ENCODE data around the gene COL8A1. TPM values are rescaled to one million over a fixed set of nuclear protein-coding genes. Genes with fewer than 3 reads are reported as not detected.
A peak's percentile ranks its signal among the peaks of the same experiment; 100 is the strongest.

COL8A1 gene
- polyA plus RNA-seq, 3 donors, result not detected

- Mint-ChIP-seq H3K36me3 (no peaks in the 10 kb centered on the region), H3K27me3 (ENCODE audit: low read depth in 3 of 3) (peaks cover 0 to 2% (median 1%) of the 10 kb centered on the region in 3 donors), H3K4me1 (no peaks in the 10 kb centered on the region), H3K4me3 (no peak overlapping the region), H3K27ac (no peak overlapping the region), H3K9me3 (peaks cover 0 to 5% (median 0%) of the 10 kb centered on the region in 7 donors)
- no peaks in the 10 kb centered on the region for H3K27me3 ChIP-seq (ENCODE audit: control insufficient read depth in 2 of 2, insufficient read depth in 2 of 2, low read length in 2 of 2)
- no peaks in the 10 kb centered on the region for H3K36me3 ChIP-seq (replicated peaks in 1 of 2; ENCODE audit: control insufficient read depth in 1 of 2, insufficient read depth in 2 of 2, low read length in 2 of 2)
- no peaks in the 10 kb centered on the region for H3K79me2 ChIP-seq (ENCODE audit: insufficient read depth, low read length)
- no peak for TF ChIP-seq CTCF (IDR thresholded peaks at IDR 0.05)
- intact Hi-C loops (cut with micrococcal nuclease), result no loop called here
- WGBS (ENCODE audit: insufficient coverage), result no CpG with 5 or more reads among the region's 2 CpGs
- H2AFZ ChIP-seq (ENCODE audit: insufficient read depth, low read depth, low read length, poor library complexity, severe bottlenecking), result no peak overlapping the region
- no peaks in the 10 kb centered on the region for H3K4me1 ChIP-seq (ENCODE audit: control insufficient read depth in 1 of 2, insufficient read depth in 2 of 2, low read length in 2 of 2)
- no peak for DNase-seq
- H3K9me3 ChIP-seq (replicated peaks in 1 of 2; ENCODE audit: control insufficient read depth in 1 of 2, insufficient read depth in 1 of 2, low read length in 2 of 2), result no peaks in the 10 kb centered on the region
- H4K20me1 ChIP-seq (ENCODE audit: insufficient read depth, low read length), result no peaks in the 10 kb centered on the region
- no peak overlapping the region for H3K27ac ChIP-seq (ENCODE audit: low read depth in 1 of 2, low read length in 2 of 2)
- H3K4me2 ChIP-seq (replicated peaks; ENCODE audit: extremely low read depth, low read length, poor library complexity, severe bottlenecking), result no peak overlapping the region
- no peak overlapping the region for H3K9ac ChIP-seq (ENCODE audit: insufficient read depth, low read length, poor library complexity, severe bottlenecking)
- H3K4me3 ChIP-seq (replicated peaks in 1 of 3; ENCODE audit: low read depth in 2 of 3, low read length in 3 of 3), result no peak overlapping the region
Observed at GRCh38 chr3:99693636-99694035, 55.2 kb downstream of the COL8A1 start.

GRCh38 chr3:99696497-99696896 is 58.1 kb downstream of the COL8A1 start:
- no peak overlapping the region for H3K9ac ChIP-seq (ENCODE audit: insufficient read depth, low read length, poor library complexity, severe bottlenecking)
- Mint-ChIP-seq H3K4me1 (no peaks in the 10 kb centered on the region), H3K4me3 (peak overlapping the region in 1 of 2 donors; percentile 18), H3K27ac (no peak overlapping the region), H3K36me3 (no peaks in the 10 kb centered on the region), H3K27me3 (ENCODE audit: low read depth in 3 of 3) (peaks cover 0 to 2% (median 1%) of the 10 kb centered on the region in 3 donors), H3K9me3 (peaks cover 0 to 5% (median 1%) of the 10 kb centered on the region in 7 donors)
- no peaks in the 10 kb centered on the region for H3K79me2 ChIP-seq (ENCODE audit: insufficient read depth, low read length)
- no peak overlapping the region for H3K4me2 ChIP-seq (replicated peaks; ENCODE audit: extremely low read depth, low read length, poor library complexity, severe bottlenecking)
- intact Hi-C loops (cut with micrococcal nuclease), result no loop called here
- H3K27me3 ChIP-seq (ENCODE audit: control insufficient read depth in 2 of 2, insufficient read depth in 2 of 2, low read length in 2 of 2), result no peaks in the 10 kb centered on the region
- no peak for DNase-seq
- no peaks in the 10 kb centered on the region for H3K9me3 ChIP-seq (replicated peaks in 1 of 2; ENCODE audit: control insufficient read depth in 1 of 2, insufficient read depth in 1 of 2, low read length in 2 of 2)
- no peak overlapping the region for H3K4me3 ChIP-seq (replicated peaks in 1 of 3; ENCODE audit: low read depth in 2 of 3, low read length in 3 of 3)
- WGBS (ENCODE audit: insufficient coverage), result 100% methylated on average over 1 of the region's 5 CpGs
- no peak for TF ChIP-seq CTCF (IDR thresholded peaks at IDR 0.05)
- no peak overlapping the region for H3K27ac ChIP-seq (ENCODE audit: low read depth in 1 of 2, low read length in 2 of 2)
- no peak overlapping the region for H2AFZ ChIP-seq (ENCODE audit: insufficient read depth, low read depth, low read length, poor library complexity, severe bottlenecking)
- H4K20me1 ChIP-seq (ENCODE audit: insufficient read depth, low read length), result no peaks in the 10 kb centered on the region
- no peaks in the 10 kb centered on the region for H3K36me3 ChIP-seq (replicated peaks in 1 of 2; ENCODE audit: control insufficient read depth in 1 of 2, insufficient read depth in 2 of 2, low read length in 2 of 2)
- H3K4me1 ChIP-seq (ENCODE audit: control insufficient read depth in 1 of 2, insufficient read depth in 2 of 2, low read length in 2 of 2), result no peaks in the 10 kb centered on the region
